Fibroblast of pulmonary artery (primary cell): Measurements from ENCODE around the gene SCAMP4.

Experiments
- DNase-seq: peaks from one replicate; pipeline ENCODE4 v3.0.0-alpha.2; 2010; ENCODE audit warnings: low read depth
- H3K4me3 ChIP-seq: replicated peaks from 2 replicates; pipeline ENCODE4 v1.5.1; 2011; ENCODE audit warnings: low read depth, mild to moderate bottlenecking, control low read depth, low read length, moderate library complexity
- TF ChIP-seq, protein P1 (sequence below): IDR thresholded peaks from 2 replicates; pipeline ENCODE4 v1.5.1; 2011; ENCODE audit warnings: mild to moderate bottlenecking, control low read depth, low read length, inconsistent platforms; ENCODE audit errors: missing control alignments

The SCAMP4 gene, protein sequence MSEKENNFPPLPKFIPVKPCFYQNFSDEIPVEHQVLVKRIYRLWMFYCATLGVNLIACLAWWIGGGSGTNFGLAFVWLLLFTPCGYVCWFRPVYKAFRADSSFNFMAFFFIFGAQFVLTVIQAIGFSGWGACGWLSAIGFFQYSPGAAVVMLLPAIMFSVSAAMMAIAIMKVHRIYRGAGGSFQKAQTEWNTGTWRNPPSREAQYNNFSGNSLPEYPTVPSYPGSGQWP

DNA sequence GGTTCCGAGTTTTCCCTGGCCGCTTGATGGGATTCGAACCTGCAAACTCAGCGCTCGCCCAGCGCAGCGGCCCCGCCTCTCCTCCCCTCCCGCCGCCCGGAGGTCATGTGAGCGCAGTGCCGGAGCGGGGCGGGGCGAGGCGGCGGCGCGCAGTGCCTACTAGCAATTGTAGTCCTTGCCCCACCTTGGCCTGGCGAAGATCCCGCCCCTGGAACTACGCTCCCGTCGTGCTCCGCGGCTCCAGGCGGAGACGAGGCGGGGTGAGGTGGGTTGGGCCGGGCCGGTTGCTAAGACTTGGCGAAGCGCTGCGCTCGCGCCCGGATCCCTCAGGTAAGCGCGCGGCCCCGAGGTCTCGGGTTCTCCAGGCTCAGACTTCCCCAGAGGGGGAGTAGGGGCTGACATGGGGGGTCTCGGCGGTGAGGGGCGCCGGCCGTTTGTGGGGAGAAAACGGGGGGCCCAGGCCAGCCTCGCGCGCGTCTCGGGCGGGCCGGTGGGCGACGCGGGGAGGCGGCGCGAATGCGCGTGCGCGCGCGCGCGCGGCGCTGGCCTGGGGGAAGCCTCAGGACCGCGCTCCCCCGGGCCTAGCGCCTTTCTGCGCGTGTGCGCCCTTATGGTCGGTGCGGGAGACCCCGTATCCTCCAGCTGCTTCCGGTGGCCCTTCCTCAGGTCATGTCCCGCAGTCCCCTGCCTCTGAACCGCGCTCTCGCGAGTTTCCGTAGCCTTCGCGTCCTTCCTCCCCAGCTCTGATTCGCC, at the start of gene SCAMP4, which contains the start of gene ADAT3:
TSS of gene SCAMP4 (plus strand) at position 290 of the 753 bp plus-strand sequence. CDS start 9,621 bp downstream, outside the sequence.
TSS of gene ADAT3 (plus strand) at position 290 of the 753 bp plus-strand sequence. CDS start 6,649 bp downstream, outside the sequence.
- peak; percentile 99 for DNase-seq
- TF ChIP-seq, protein P1, sequence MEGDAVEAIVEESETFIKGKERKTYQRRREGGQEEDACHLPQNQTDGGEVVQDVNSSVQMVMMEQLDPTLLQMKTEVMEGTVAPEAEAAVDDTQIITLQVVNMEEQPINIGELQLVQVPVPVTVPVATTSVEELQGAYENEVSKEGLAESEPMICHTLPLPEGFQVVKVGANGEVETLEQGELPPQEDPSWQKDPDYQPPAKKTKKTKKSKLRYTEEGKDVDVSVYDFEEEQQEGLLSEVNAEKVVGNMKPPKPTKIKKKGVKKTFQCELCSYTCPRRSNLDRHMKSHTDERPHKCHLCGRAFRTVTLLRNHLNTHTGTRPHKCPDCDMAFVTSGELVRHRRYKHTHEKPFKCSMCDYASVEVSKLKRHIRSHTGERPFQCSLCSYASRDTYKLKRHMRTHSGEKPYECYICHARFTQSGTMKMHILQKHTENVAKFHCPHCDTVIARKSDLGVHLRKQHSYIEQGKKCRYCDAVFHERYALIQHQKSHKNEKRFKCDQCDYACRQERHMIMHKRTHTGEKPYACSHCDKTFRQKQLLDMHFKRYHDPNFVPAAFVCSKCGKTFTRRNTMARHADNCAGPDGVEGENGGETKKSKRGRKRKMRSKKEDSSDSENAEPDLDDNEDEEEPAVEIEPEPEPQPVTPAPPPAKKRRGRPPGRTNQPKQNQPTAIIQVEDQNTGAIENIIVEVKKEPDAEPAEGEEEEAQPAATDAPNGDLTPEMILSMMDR: no peak
- peak within 1 kb of the TSS; percentile 70 for H3K4me3 ChIP-seq

DNA sequence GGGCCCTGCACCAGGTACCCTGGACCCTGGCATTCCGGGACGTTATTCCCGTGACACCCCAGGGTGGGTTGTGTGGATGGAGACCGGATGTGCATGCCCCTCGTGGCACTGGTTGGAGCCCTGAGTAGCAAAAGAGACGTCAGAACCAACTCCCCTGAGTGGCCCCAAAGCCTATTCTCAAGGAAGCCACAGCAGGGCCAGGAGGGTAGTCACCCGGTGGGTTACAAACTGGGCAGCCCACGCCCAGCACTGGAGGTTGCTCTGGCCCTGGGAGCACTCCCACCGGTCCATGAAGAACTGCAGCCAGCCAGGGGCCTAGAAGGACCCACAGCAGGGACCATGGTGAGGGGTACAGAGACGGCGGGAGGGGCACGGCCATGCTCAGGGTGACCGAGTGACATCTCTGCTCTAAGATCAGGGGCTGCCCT, 49.4 kb upstream of the SCAMP4 start:
- no peak for DNase-seq
- peak overlapping the region; percentile 25 for H3K4me3 ChIP-seq
- TF ChIP-seq, protein P1: no peak

DNA sequence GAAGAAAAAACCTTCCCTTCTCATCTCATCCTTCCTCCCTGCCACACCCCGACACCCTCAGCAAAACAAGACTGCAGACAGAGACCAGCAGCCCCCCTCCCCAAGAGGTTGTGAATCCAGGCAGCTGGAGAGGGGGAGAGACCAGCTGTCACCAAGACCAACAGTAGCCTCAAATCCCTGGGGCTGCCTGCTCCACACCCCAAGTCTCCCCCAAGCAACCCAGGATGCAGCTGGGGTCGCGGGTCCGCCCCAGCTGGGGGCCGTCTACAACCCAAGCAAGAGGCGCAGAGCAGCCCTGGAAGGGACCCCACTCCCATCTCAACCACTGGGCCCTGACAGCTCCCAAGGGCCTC, 48.9 kb upstream of the SCAMP4 start:
- no peak for DNase-seq
- TF ChIP-seq, protein P1: no peak
- H3K4me3 ChIP-seq: peak overlapping the region; percentile 38

DNA sequence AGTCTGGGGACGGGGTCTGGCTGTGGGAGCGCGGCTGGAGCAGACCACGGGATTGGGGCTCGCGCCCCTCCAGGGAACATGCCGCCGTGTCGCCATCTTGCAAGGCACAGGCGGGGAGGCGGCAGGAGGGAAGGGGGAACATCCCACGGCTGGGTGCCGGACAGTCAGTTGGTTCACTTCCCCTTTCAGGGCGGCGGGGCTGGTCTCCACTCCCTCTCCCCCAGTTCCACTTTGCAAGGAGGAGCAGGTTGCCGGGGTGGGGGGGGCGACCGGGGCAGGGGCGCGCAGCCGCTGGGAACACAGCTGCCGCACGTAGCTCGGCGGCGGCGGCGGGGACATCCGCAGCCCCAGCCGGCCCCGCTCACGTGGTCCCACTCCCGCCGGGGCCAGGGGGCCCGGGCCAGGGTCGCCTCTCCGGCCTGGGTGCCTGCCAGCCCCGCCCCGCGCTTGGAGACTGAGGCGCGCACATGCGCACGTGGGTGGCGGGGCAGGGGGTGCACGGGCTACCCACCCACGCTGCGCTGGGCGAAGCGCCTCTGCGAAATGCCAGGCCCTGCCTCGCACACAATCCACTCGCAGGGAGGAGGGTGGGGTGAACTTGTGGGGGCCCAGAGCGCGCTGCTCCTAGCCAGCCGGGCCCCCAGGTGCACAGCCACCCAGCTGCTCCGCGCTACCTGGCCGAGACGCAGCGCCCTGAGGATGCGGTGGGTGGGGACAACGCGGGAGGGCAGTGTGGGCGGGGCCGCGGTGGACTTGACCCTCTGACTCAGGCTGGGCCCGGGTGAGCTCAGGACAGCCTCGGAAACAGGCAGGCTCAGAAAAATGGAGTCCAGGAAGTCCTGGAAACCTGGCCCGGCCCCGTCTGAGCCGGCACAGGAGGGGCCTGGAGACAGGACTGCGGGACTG, 48.2 kb upstream of the SCAMP4 start:
- TF ChIP-seq, protein P1: no peak
- DNase-seq: peak; percentile 71
- peak overlapping the region; percentile 43 for H3K4me3 ChIP-seq

DNA sequence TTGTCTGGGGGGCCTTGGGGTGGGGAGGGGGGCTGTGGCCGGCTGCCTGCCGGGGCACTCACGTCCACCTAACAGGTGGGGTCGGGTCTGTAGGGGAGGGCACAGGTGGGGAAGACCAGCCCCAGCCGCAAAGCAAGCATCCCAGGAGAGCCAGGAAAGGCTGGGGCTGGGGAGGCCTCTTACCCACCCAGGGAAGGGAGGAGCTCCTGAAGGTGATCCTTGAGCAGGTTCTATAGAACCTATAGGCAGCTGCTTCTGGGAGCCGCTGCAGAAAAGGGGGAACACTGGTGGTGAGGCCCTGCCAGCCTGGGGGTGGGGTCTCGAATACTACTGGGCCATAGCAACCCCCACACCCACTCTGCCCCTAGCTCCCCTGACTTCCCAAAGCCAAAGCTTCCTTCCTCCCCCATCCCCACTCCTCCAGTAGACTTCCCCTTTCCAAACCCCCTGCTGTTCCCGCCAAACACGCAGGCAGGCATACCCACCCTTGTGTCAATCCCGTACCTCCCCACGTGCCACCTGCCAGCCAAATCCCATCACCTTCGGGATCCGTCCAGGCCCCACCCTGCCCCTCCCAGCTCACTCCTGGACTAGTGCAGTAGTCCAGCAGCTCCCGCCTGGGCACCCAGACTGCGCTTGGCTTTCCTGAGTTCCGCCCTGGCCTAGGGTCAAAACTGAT, 47.4 kb upstream of the SCAMP4 start:
- TF ChIP-seq, protein P1: no peak
- H3K4me3 ChIP-seq: no peak overlapping the region
- DNase-seq: no peak

DNA sequence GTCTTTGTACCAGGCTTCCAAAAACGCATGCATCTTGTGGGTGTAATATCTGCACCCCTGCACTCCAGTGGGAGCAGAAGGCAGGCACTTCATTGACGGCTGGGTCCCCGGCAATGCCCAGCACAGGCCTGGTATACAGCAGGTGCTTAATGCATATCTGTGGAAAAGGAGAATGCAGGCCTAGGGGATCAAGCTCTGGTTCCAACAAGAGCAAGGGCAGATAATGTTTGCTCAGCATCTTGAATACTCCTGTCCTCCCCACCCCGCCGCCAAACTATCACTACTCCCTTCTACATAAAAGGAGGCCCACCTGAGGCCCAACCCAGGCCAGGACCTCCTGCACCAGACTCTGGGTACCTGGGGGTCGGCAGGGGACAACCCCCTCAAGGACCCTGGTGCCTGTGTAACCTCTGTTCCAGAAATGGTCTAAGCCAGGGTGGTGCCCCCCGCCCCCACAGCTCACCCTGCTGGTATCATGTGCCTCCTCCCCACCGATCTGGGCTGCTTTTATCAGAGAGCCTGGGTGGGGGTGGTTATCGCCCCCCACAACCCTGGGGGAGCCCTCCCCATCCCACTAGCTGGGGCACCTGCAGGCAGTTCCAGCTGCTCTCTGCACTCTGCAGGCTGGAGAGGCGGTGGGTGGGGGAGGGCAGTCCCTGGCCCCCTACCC, 46.7 kb upstream of the SCAMP4 start:
- TF ChIP-seq, protein P1: no peak
- DNase-seq: no peak
- no peak overlapping the region for H3K4me3 ChIP-seq
